ENCODE data around the gene PLEKHA3.

The PLEKHA3 gene

DNA sequence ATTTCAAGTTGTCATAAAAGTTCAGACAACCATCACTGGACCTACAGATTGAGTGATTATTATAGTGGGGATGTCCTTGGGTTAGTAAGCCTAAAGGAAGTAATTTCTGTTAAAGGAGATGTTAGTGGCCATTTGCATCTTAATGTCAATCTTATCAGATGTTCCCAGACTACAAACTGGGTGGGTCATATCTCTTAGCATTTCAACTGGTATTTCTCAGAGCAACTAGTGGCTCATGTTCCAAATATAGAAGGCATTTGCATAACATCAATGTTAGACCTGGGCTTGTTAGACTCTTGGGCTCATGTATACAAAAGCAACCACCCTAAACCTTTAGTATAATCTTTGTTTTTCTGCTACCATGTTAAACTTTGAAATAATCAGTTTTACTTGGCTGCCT lies 17.9 kb downstream of the PLEKHA3 start:
- H3K4me3 ChIP-seq (ENCODE audit: low read depth, low read length), result no peak overlapping the region
- TF ChIP-seq, protein P1, sequence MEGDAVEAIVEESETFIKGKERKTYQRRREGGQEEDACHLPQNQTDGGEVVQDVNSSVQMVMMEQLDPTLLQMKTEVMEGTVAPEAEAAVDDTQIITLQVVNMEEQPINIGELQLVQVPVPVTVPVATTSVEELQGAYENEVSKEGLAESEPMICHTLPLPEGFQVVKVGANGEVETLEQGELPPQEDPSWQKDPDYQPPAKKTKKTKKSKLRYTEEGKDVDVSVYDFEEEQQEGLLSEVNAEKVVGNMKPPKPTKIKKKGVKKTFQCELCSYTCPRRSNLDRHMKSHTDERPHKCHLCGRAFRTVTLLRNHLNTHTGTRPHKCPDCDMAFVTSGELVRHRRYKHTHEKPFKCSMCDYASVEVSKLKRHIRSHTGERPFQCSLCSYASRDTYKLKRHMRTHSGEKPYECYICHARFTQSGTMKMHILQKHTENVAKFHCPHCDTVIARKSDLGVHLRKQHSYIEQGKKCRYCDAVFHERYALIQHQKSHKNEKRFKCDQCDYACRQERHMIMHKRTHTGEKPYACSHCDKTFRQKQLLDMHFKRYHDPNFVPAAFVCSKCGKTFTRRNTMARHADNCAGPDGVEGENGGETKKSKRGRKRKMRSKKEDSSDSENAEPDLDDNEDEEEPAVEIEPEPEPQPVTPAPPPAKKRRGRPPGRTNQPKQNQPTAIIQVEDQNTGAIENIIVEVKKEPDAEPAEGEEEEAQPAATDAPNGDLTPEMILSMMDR (IDR thresholded peaks at IDR 0.05; ENCODE audit: low read depth, low read length), result no peak

DNA sequence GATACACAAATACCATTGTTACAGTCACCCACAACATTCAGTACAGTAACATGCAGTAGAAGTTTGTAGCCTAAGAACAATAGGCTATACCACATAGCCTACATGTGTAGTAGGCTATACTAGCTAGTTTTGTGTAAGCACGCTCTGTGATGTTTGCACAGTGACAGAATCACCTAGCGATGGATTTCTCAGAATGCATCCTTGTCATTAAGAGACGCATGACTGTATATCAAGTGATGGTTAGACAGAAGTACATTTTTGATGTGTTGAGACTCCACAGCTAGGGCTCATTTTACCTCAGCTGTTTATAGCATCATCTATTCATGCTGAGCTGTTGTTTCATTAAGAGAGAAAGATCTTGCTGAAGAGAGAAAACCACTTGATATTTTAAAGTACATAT lies 19.4 kb downstream of the PLEKHA3 start:
- H3K4me3 ChIP-seq (ENCODE audit: low read depth, low read length), result no peak overlapping the region
- TF ChIP-seq, protein P1 (IDR thresholded peaks at IDR 0.05; ENCODE audit: low read depth, low read length), result no peak

DNA sequence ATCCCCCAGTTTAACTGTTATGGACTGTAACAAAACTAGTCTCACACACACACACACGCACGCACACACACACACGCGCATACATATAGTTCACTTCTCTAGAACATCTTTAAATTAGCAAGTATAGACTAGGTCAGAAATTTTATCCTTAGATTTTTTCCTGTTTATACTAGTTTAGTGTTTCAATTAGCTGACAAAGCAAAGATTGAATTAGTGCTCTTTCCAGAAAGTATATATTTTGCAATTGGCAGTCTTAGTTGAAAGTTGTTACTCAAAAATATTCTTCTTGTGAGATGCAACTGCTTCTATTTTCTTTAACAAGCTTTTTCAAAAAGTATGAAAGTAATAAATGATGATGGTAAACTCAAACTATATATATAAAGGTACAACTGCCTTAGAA lies 22.5 kb downstream of the PLEKHA3 start:
- no peak overlapping the region for H3K4me3 ChIP-seq (ENCODE audit: low read depth, low read length)
- TF ChIP-seq, protein P1 (IDR thresholded peaks at IDR 0.05; ENCODE audit: low read depth, low read length), result no peak

DNA sequence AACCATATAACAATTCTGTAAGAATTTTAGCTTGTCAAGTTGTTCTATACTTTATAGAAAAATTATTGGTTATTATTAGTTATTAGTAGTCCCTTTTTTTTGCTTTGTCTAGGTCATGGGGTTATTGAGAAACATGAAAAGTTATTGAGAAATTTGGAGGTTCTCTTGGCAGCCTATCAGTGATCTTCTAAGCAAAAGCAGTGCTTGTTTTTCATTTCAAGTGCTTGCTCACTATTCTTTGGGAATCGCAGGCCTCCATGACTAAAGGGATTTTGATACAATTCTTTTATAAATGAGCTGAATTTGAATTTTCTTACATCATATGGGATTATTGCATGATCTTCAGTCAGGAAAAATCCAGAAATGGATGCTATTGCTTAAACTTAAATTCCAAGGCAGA lies 25.8 kb downstream of the PLEKHA3 start:
- no peak overlapping the region for H3K4me3 ChIP-seq (ENCODE audit: low read depth, low read length)
- TF ChIP-seq, protein P1 (IDR thresholded peaks at IDR 0.05; ENCODE audit: low read depth, low read length), result no peak

DNA sequence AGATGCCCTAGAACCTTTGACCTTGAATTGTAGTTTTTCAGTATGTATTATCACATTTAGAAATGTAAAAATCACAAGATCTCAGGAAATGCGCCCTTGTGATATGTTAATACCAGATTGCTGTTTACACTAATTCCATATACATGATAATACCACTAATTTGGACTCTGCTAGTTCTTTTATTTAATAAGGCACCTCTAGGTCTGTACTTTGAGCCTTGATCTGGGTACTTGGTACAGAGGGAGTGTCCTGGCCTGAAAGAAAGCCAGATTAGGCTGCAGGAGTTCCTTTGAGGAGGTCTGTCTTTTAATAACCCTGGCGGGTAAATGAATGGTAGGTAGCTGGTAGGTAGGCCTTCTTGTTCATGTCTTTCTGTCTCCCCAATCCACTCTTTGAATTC lies 26.3 kb downstream of the PLEKHA3 start:
- no peak overlapping the region for H3K4me3 ChIP-seq (ENCODE audit: low read depth, low read length)
- TF ChIP-seq, protein P1 (IDR thresholded peaks at IDR 0.05; ENCODE audit: low read depth, low read length), result no peak

DNA sequence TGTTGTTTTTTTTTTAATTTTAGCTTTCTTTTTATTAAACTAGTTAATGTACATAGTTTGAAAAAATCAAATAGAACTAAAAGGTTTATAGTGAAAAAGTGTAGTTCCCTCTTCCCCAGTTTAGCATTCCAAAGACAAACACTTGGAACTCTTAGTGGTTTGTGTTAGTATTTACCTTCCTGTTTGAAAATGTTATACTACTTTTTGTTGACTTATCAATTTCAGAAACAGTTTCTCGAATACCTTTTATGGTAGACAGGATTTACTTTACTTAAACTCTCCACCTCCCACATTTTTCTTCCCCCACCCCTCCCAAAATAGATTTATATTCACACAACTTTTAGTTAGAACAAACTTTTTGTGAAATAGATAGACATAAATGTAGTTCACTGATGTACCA lies 26.7 kb downstream of the PLEKHA3 start:
- H3K4me3 ChIP-seq (ENCODE audit: low read depth, low read length), result no peak overlapping the region
- TF ChIP-seq, protein P1 (IDR thresholded peaks at IDR 0.05; ENCODE audit: low read depth, low read length), result no peak

DNA sequence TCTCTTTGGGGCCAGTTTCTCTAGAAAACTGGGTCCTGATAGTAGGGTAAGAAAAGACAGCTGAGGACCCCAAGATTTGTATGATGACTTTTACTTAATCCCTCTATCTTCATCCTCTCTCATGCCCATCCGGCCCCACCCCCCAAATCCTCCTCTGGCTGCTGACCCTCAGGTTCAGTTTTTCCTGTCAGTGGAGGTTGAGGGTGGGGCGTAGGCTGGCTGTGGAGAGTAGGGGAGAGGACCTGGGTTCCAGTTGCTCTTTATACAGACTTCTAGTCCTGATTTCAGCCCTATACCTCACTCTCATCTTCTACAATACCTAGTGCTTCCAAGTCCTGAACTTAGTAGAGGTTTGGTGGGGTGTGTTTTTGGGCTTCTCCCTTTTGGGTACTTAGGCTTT lies 28.4 kb downstream of the PLEKHA3 start:
- TF ChIP-seq, protein P1 (IDR thresholded peaks at IDR 0.05; ENCODE audit: low read depth, low read length), result no peak
- no peak overlapping the region for H3K4me3 ChIP-seq (ENCODE audit: low read depth, low read length)
